ENCODE measurements around the gene RFLNA.

DNA sequence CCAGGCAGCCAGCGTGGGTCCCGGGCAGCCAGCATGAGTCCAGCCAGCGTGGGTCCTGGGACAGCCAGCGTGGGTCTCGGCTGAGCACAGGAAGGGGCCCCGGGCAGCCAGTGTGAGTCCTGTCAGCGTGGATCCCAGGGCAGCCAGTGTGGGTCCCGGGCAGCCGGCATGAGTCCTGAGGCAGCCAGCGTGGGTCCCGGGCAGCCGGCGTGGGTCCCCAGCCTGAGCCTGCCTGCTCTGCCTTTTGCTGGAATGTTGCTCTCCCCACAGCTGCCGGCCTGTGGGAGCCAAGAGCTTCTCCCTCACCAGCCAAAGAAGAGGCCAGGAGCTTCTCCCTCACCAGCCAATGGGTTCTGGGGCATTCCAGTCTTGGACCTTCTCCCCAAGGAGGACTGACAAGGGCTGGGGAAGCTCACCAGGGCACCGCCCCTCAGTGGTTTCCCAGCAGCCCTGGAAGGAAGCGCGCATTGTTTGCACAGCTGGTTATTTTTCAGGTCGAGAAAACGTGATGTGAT, 15.0 kb upstream of the RFLNA start:
- TF ChIP-seq, protein P1, sequence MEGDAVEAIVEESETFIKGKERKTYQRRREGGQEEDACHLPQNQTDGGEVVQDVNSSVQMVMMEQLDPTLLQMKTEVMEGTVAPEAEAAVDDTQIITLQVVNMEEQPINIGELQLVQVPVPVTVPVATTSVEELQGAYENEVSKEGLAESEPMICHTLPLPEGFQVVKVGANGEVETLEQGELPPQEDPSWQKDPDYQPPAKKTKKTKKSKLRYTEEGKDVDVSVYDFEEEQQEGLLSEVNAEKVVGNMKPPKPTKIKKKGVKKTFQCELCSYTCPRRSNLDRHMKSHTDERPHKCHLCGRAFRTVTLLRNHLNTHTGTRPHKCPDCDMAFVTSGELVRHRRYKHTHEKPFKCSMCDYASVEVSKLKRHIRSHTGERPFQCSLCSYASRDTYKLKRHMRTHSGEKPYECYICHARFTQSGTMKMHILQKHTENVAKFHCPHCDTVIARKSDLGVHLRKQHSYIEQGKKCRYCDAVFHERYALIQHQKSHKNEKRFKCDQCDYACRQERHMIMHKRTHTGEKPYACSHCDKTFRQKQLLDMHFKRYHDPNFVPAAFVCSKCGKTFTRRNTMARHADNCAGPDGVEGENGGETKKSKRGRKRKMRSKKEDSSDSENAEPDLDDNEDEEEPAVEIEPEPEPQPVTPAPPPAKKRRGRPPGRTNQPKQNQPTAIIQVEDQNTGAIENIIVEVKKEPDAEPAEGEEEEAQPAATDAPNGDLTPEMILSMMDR (IDR thresholded peaks at IDR 0.05; ENCODE audit: low read depth, low read length), result no peak
- TF ChIP-seq, protein P2, sequence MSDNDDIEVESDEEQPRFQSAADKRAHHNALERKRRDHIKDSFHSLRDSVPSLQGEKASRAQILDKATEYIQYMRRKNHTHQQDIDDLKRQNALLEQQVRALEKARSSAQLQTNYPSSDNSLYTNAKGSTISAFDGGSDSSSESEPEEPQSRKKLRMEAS (IDR thresholded peaks at IDR 0.05; ENCODE audit: low read depth, low read length), result no peak
- TF ChIP-seq POLR2A (IDR thresholded peaks at IDR 0.05; ENCODE audit: extremely low read depth, insufficient read length) (no peak), MYC (IDR thresholded peaks at IDR 0.05; ENCODE audit: low read depth, low read length) (no peak)

All from NB4 (cell line).